GM12878 (cell line): ENCODE data around the gene SNCA. TPM values are rescaled to one million over a fixed set of nuclear protein-coding genes. Genes with fewer than 3 reads are reported as not detected.

Experiments
- CBX5 ChIP-seq: sonication (generic); IDR thresholded peaks from 2 replicates; pipeline ENCODE4 v1.6.1; 2016; ENCODE audit warnings: low read depth, moderate library complexity, mild to moderate bottlenecking, inconsistent platforms
- CREM ChIP-seq: IDR thresholded peaks from 2 replicates; pipeline ENCODE4 v1.6.1; 2014; ENCODE audit warnings: antibody characterized with exemption, low read depth
- RAD21 ChIP-seq: IDR thresholded peaks from 2 replicates; pipeline ENCODE4 v1.6.1; 2011; ENCODE audit warnings: mild to moderate bottlenecking, low read depth, low read length, moderate library complexity; ENCODE audit not compliant: insufficient read depth
- RBBP5 ChIP-seq: fragments of 200-600 bp; sonication (generic); conservative IDR thresholded peaks from 2 replicates; pipeline ENCODE4 v1.6.1; 2016
- ZNF622 ChIP-seq: fragments of 450-650 bp; IDR thresholded peaks from 2 replicates; pipeline ENCODE4 v1.6.1; 2017; ENCODE audit warnings: mild to moderate bottlenecking, inconsistent platforms
- polyA plus RNA-seq, 11 experiments: library from polyadenylated mRNA; depleted of rRNA in 4 of 11; unstranded in 6 of 11; stranded (reverse) in 5 of 11; fragments of >200 nt; fragmentation: Nextera tagmentation in 4 of 11; fragmentation: Illumina TruSeq in 1 of 11; extraction: Ambion mirVana in 4 of 11; extraction: Trizol in 1 of 11; gene quantifications; 1 replicate in 1 of 11; 2 replicates in 10 of 11; pipeline versions ENCODE4 v1.2.1 to v1.2.3, GENCODE V29; 2011 to 2016; ENCODE audit warnings: inconsistent platforms in 2 of 11, missing spikeins in 2 of 11, low read depth in 1 of 11
- total RNA-seq, 4 experiments: library from RNA; depleted of rRNA in 3 of 4; stranded (reverse); fragments of >200 nt in 3 of 4; fragmentation: Illumina TruSeq in 1 of 4; extraction: Trizol in 1 of 4; gene quantifications; 2 replicates each; pipeline versions ENCODE4 v1.2.1 to v1.2.3, GENCODE V29; 2013 to 2021
- TF ChIP-seq, protein P1 (sequence below): IDR thresholded peaks from 2 replicates; pipeline ENCODE4 v1.6.1; 2012; ENCODE audit warnings: mild to moderate bottlenecking, low read depth, low read length
- TF ChIP-seq, protein P2 (sequence below): fragments of 450-650 bp; IDR thresholded peaks from 2 replicates; pipeline ENCODE4 v1.6.1; 2017; ENCODE audit warnings: low read depth, mild to moderate bottlenecking, moderate library complexity
- TF ChIP-seq, protein P3 (sequence below): fragments of 450-650 bp; formaldehyde crosslinking; IDR thresholded peaks from 2 replicates; pipeline ENCODE4 v1.5.0; 2022; ENCODE audit warnings: mild to moderate bottlenecking, missing genetic modification characterization

Gene SNCA
- total and polyA plus RNA-seq, 10 of the 15 experiments (the other 5 are each of a cell fraction or from before 2014, with no cell fraction given) = 0.22 TPM; not detected in 9

DNA sequence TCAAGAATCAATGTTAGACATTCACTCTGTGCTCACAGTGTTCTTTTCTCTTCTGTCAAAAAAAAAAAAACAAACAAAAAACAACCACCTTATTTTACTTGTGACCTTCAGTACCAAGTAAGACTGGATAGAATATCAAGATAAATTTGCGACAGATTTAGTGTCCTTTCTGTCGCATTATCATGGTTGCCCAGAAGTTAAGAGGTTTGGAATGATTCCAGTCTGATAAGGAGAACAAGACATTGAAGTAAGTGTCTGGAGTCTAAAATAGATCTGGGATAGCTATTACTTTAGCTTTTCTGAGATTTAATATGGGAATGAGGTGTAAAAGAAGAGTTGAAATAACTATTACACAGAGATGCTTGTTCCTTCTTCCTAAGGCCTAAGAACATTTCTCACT is 31.7 kb downstream of the SNCA start (continued):
- TF ChIP-seq, protein P1, sequence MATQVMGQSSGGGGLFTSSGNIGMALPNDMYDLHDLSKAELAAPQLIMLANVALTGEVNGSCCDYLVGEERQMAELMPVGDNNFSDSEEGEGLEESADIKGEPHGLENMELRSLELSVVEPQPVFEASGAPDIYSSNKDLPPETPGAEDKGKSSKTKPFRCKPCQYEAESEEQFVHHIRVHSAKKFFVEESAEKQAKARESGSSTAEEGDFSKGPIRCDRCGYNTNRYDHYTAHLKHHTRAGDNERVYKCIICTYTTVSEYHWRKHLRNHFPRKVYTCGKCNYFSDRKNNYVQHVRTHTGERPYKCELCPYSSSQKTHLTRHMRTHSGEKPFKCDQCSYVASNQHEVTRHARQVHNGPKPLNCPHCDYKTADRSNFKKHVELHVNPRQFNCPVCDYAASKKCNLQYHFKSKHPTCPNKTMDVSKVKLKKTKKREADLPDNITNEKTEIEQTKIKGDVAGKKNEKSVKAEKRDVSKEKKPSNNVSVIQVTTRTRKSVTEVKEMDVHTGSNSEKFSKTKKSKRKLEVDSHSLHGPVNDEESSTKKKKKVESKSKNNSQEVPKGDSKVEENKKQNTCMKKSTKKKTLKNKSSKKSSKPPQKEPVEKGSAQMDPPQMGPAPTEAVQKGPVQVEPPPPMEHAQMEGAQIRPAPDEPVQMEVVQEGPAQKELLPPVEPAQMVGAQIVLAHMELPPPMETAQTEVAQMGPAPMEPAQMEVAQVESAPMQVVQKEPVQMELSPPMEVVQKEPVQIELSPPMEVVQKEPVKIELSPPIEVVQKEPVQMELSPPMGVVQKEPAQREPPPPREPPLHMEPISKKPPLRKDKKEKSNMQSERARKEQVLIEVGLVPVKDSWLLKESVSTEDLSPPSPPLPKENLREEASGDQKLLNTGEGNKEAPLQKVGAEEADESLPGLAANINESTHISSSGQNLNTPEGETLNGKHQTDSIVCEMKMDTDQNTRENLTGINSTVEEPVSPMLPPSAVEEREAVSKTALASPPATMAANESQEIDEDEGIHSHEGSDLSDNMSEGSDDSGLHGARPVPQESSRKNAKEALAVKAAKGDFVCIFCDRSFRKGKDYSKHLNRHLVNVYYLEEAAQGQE = no peak
- TF ChIP-seq CBX5 (no peak), ZNF622 (no peak), RAD21 (no peak), CREM (no peak), RBBP5 (no peak)
- TF ChIP-seq, protein P2, sequence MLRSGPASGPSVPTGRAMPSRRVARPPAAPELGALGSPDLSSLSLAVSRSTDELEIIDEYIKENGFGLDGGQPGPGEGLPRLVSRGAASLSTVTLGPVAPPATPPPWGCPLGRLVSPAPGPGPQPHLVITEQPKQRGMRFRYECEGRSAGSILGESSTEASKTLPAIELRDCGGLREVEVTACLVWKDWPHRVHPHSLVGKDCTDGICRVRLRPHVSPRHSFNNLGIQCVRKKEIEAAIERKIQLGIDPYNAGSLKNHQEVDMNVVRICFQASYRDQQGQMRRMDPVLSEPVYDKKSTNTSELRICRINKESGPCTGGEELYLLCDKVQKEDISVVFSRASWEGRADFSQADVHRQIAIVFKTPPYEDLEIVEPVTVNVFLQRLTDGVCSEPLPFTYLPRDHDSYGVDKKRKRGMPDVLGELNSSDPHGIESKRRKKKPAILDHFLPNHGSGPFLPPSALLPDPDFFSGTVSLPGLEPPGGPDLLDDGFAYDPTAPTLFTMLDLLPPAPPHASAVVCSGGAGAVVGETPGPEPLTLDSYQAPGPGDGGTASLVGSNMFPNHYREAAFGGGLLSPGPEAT = no peak
- TF ChIP-seq, protein P3, sequence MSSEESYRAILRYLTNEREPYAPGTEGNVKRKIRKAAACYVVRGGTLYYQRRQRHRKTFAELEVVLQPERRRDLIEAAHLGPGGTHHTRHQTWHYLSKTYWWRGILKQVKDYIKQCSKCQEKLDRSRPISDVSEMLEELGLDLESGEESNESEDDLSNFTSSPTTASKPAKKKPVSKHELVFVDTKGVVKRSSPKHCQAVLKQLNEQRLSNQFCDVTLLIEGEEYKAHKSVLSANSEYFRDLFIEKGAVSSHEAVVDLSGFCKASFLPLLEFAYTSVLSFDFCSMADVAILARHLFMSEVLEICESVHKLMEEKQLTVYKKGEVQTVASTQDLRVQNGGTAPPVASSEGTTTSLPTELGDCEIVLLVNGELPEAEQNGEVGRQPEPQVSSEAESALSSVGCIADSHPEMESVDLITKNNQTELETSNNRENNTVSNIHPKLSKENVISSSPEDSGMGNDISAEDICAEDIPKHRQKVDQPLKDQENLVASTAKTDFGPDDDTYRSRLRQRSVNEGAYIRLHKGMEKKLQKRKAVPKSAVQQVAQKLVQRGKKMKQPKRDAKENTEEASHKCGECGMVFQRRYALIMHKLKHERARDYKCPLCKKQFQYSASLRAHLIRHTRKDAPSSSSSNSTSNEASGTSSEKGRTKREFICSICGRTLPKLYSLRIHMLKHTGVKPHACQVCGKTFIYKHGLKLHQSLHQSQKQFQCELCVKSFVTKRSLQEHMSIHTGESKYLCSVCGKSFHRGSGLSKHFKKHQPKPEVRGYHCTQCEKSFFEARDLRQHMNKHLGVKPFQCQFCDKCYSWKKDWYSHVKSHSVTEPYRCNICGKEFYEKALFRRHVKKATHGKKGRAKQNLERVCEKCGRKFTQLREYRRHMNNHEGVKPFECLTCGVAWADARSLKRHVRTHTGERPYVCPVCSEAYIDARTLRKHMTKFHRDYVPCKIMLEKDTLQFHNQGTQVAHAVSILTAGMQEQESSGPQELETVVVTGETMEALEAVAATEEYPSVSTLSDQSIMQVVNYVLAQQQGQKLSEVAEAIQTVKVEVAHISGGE (CRISPR knock-in tag) = no peak
- TF ChIP-seq, all 136 proteins: peak for 0
